ENCODE results near the gene CCR2. TPM values are rescaled to one million over a fixed set of nuclear protein-coding genes. Genes with fewer than 3 reads are reported as not detected.

Gene CCR2
- total RNA-seq, 1 experiment from 2014 or later: not detected

DNA sequence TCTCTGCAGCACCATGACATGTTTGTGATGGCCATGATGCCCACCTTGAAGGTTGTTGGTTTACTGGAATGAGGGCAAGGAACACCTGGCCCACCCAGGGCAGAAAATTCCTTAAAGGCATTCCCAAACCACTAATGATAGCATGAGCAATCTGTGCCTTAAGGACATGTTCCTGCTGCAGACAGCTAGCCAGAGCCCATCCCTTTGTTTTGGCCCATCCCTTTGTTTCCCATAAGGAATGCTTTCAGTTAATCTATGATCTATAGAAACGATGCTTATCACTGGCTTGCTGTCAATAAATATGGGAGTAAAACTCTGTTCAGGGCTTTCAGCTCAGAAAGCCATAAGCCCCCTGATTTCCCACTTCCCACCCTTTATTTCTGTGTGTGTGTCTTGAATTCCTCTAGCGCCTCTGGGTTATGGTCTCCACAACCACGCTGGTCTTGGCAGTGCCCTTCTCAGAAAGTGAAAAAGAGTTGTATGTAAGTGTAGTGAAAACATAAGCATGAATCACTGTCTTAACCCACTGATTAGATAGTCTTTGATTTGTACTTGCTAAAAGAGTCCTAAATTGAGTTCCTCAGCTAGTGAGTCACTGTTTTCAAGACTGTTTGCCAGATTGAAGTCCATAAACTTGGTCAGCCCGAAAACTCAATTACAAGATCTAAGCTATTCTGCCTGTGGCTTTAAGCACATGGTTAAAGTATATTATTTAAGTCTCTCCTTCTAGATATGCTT, 19.0 kb upstream of the CCR2 start:
- peak in 1 of 2 experiments; percentile 70 for DNase-seq
- intact Hi-C loops (cut with micrococcal nuclease; ENCODE audit: unreplicated experiment): no loop called here
- no TSS peak for BruUV-seq (replicated peaks)
- Histone ChIP-seq H3K27ac (peak overlapping the region; percentile 20; the same call in 1 of the 2 replicates), H3F3A (ENCODE audit: insufficient read depth, low read depth) (peaks cover 5% of the 10 kb centered on the region; the same call in 1 of the 2 replicates), H3K36me3 (ENCODE audit: low read depth) (no peaks in the 10 kb centered on the region), H3K4me2 (no peak overlapping the region), H3K9me2 (ENCODE audit: insufficient read depth) (no peaks in the 10 kb centered on the region), H4K20me1 (ENCODE audit: insufficient read depth) (no peaks in the 10 kb centered on the region), H3K79me2 (ENCODE audit: low read depth) (no peaks in the 10 kb centered on the region), H2AFZ (no peak overlapping the region), H3K27me3 (ENCODE audit: insufficient read depth, low read depth) (no peaks in the 10 kb centered on the region), H3K9me3 (ENCODE audit: insufficient read depth, low read depth) (peaks cover 11% of the 10 kb centered on the region; the same call in 1 of the 2 replicates), H3K4me3 (no peak overlapping the region), H3K4me1 (replicated peaks; ENCODE audit: insufficient read depth) (no peaks in the 10 kb centered on the region; the same call in 1 of the 2 replicates)
- POLR2A ChIA-PET (ENCODE audit: unreplicated experiment): no interaction called here
- TF ChIP-seq, protein P1, sequence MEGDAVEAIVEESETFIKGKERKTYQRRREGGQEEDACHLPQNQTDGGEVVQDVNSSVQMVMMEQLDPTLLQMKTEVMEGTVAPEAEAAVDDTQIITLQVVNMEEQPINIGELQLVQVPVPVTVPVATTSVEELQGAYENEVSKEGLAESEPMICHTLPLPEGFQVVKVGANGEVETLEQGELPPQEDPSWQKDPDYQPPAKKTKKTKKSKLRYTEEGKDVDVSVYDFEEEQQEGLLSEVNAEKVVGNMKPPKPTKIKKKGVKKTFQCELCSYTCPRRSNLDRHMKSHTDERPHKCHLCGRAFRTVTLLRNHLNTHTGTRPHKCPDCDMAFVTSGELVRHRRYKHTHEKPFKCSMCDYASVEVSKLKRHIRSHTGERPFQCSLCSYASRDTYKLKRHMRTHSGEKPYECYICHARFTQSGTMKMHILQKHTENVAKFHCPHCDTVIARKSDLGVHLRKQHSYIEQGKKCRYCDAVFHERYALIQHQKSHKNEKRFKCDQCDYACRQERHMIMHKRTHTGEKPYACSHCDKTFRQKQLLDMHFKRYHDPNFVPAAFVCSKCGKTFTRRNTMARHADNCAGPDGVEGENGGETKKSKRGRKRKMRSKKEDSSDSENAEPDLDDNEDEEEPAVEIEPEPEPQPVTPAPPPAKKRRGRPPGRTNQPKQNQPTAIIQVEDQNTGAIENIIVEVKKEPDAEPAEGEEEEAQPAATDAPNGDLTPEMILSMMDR (conservative IDR thresholded peaks at IDR 0.05): no peak
- CTCF ChIA-PET: no interaction called here

DNA sequence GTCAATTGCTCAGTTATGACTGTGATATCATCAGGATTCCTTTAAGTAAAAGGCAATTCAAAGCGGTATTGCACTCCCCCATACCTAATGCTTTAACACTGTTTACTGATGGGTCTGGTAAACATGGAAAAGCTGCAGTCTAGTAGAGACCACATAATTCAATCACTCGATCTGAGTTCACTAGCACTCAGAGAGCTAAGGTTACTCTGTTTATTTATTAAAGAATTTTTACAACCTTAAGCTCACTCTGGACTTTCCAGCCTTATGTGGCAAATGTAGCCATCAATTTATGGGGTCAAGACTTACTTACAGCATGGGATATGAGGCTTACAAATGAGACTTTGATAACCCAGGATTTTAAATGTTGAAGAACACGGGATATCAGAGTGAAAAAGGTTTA, 18.4 kb upstream of the CCR2 start:
- Histone ChIP-seq H2AFZ (no peak overlapping the region), H3K36me3 (ENCODE audit: low read depth) (no peaks in the 10 kb centered on the region), H3K4me3 (no peak overlapping the region), H3K9me2 (ENCODE audit: insufficient read depth) (no peaks in the 10 kb centered on the region), H3K4me1 (replicated peaks; ENCODE audit: insufficient read depth) (no peaks in the 10 kb centered on the region; the same call in 1 of the 2 replicates), H3K9me3 (ENCODE audit: insufficient read depth, low read depth) (peaks cover 11% of the 10 kb centered on the region; the same call in 1 of the 2 replicates), H3K27me3 (ENCODE audit: insufficient read depth, low read depth) (no peaks in the 10 kb centered on the region), H4K20me1 (ENCODE audit: insufficient read depth) (no peaks in the 10 kb centered on the region), H3K4me2 (no peak overlapping the region), H3K27ac (no peak overlapping the region), H3K79me2 (ENCODE audit: low read depth) (no peaks in the 10 kb centered on the region), H3F3A (ENCODE audit: insufficient read depth, low read depth) (peaks cover 5% of the 10 kb centered on the region; the same call in 1 of the 2 replicates)
- intact Hi-C loops (cut with micrococcal nuclease; ENCODE audit: unreplicated experiment): no loop called here
- no TSS peak for BruUV-seq (replicated peaks)
- TF ChIP-seq, protein P1 (conservative IDR thresholded peaks at IDR 0.05): no peak
- TF ChIP-seq EZH2 (IDR thresholded peaks at IDR 0.05; ENCODE audit: low read depth): no peak
- ChIA-PET POLR2A (ENCODE audit: unreplicated experiment) (interaction anchor here (0.6 kb wide), 1 partner anchor 11 kb away, joined by 5 read pairs; no protein-coding TSS in a partner anchor), CTCF (no interaction called here)
- no peak for DNase-seq

DNA sequence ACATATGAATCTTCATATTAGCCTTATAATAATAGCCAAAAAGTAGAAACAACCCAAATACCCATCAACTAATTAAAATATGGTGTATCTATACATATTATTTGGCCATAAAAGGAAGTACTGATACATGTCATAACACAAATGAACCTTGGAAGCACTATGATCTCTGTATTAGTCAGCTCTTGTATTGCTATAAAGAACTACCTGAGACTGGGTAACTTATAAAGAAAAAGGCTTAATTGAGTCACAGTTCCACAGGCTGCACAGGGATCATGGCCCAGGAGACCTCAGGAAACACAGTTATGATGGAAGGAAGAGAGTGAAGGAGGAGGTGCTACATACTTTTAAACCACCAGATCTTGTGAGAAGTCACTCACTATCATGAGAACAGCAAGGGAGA, 16.0 kb upstream of the CCR2 start:
- no peak overlapping the region for H3K4me2 ChIP-seq
- intact Hi-C loops (cut with micrococcal nuclease; ENCODE audit: unreplicated experiment): no loop called here
- peaks cover 5% of the 10 kb centered on the region; the same call in 1 of the 2 replicates for H3F3A ChIP-seq (ENCODE audit: insufficient read depth, low read depth)
- TF ChIP-seq, protein P1 (conservative IDR thresholded peaks at IDR 0.05): no peak
- no peak overlapping the region for H3K27ac ChIP-seq
- peaks cover 11% of the 10 kb centered on the region; the same call in 1 of the 2 replicates for H3K9me3 ChIP-seq (ENCODE audit: insufficient read depth, low read depth)
- BruUV-seq (replicated peaks): no TSS peak
- H3K79me2 ChIP-seq (ENCODE audit: low read depth): no peaks in the 10 kb centered on the region
- no peak overlapping the region for H2AFZ ChIP-seq
- no peaks in the 10 kb centered on the region for H3K9me2 ChIP-seq (ENCODE audit: insufficient read depth)
- no peaks in the 10 kb centered on the region for H4K20me1 ChIP-seq (ENCODE audit: insufficient read depth)
- CTCF ChIA-PET: no interaction called here
- H3K4me1 ChIP-seq (replicated peaks; ENCODE audit: insufficient read depth): no peaks in the 10 kb centered on the region; the same call in 1 of the 2 replicates
- no peak for DNase-seq
- no peaks in the 10 kb centered on the region for H3K27me3 ChIP-seq (ENCODE audit: insufficient read depth, low read depth)
- H3K36me3 ChIP-seq (ENCODE audit: low read depth): no peaks in the 10 kb centered on the region
- POLR2A ChIA-PET (ENCODE audit: unreplicated experiment): no interaction called here
- H3K4me3 ChIP-seq: no peak overlapping the region
